Stimulated activated CD4-positive, alpha-beta T cell treated with anti-CD3 and anti-CD28 coated beads, Interleukin-15, amount 100 ng/mL, for 1 hour (primary cell): ENCODE data around the gene SIX3.

Experiments used
- DNase-seq, 2 donors: peaks; one replicate each; pipeline ENCODE4 v3.0.0-alpha.2; 2020; ENCODE audit warnings: low read depth in 1 of 2, low spot score in 1 of 2

The SIX3 gene

GRCh38 chr2:44930274-44931197 lies 11.0 kb upstream of the SIX3 start:
- DNase-seq = no peak

DNA sequence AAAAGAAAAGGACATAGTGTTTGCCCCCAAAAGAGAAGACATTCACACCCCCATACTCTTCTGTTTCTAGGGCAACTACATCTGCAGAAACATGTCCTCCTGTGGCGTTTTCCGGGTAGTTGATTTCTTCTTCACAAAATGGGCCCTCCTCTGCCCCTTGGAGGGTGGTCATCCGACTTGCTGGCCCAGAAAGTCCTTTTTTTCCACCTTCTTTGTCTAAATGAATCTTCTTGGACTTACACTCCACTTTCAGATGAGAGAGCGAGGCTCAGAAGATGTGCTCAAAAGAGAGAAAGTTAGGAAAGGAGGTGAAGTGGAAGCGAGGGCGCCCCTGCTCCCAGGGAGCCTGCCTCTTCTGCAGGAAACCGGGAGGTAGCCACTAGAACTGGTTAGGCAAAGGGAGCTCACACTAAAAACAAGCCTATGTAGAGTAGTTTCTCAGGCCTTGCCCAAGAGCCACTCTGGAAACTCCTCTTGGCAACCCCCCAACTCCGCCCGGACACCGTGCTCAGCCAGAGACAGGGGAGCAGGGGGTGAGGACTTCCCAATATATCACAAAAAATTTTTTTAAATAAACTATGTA lies 10.2 kb upstream of the SIX3 start:
- DNase-seq = no peak

- no peak for DNase-seq
These were observed 9.4 kb upstream of the SIX3 start for GRCh38 chr2:44932079-44932478.

DNA sequence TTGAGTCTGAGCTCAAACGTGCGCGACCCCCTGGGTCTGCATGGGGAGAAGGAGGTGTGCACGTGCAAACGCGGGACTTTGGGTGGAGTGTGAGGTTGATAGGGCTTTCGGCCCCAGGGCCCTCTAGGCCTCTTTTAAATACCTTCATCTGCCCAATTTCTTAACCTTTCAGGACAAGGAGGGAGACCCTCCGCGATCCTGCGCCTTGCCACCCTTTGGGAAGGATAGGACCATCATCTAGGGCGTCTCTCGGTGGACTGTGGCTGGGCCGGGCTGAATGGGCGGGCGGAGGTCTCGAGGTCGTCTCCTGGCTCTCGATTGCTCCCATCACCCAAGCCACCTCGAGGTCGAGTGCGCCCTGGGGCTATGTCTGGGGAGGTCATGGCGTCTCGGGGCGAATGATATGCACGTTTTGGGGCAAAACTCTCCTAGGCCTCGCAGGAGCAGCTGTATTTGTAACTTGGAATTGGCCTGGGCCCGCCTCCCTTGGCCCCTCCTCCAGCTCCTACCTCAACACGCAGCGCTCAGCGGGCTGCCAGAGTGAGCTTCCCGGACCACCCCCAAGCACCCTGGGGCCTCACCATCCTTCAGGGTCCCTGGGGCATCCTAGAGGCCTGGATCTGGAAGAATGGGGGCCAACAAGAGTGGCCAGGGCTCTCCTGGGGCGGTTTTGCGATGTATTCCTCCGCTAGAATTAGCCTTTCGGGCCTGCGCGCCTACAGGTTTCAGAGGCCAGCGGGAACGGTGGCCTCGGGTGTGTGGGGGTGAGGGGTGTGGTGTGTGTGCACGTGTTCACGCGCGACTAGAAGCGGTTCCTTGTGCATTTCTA lies 8.7 kb upstream of the SIX3 start:
- no peak for DNase-seq

DNA sequence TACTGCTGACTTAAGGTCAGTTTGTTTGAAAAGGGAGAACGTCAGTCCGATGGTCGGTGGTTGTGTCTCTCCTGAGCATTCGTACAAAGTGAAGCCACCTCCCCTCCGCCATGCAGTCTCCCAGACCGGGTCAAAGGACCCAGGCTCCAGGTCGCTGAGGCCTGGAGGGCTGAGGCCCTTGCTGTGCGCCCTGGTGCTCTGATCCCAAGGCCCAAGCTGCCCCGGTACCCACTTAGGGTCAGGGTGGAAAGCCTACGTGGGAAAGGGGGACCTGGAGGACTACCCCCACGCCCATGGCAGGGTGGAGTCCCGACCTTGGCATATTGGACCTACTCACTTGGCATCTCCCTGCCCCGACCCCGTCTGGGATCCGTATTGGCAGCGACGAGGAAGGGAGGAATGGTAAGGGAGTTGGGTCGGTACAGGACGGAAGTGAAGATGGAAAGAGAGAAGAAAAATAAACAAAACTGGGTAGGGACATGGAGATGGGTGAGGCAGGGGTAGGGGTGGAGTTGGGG lies 8.0 kb upstream of the SIX3 start:
- no peak for DNase-seq

DNA sequence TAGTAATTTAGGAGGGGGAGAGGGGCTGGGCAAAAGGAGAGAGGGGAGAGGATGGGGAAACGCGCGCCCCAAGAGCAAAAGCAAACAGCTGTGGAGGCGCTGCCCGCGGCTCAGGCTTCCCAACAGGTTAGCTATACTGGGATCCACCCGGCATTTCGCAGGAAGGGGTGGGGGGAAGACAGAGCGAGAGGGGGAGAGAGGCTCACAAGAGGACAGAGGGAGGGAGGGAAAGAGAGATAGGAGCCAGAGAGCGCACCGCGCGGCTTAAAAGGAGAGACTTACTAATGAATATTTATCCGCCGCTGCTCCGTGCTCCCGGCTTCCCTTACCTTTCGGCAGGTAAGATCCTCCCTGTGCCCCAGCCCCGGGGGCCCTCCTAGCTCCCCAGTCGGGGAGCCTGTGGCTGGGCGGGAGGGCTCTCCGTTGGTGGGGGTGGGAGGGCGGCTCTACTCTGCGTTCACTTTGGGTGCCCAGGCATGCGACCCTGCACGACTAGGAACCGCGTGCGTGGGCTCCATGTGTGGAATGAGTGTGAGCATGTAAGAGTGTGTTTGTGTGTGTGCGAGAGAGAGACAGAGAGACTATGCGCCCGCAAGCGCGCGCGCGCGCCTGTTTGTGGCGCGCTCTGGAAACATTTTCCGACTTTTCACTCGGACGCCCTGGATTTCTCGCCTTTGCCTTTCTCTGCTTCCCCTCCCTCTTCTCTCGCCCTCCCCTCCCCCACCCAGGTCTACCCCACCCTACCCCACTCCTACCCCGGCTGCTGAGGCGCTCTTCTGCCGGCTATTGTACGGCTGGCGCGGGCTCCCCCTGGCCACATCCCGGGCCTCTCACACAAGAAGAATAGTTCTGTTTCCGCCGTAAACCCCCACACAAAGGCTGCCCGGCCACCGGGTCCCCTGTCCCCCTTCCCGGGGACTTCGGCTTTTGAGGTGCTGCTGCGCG lies 7.2 kb upstream of the SIX3 start:
- no peak for DNase-seq

GRCh38 chr2:44934983-44935728 lies 6.3 kb upstream of the SIX3 start:
- no peak for DNase-seq

GRCh38 chr2:44935729-44936098 lies 5.8 kb upstream of the SIX3 start:
- DNase-seq = no peak

DNA sequence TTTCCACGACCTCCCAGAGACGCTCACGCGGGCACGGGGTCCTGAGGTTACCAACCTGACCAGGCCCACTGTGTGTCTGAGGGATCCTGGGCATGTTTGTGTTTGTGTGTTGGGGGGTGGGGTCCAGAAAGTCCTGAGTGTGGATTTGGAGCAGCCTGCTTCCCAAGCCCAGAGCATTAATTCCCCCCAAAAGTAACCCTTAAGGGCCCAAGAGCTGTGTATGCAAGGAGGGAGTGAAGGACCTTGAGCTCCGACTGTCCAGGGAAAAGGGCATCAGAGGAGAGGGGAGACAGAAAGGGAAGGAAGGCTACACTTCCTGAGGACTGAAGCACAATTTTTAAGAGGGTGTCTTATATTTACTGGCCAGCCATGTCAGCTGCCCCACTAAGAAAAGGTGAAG lies 5.2 kb upstream of the SIX3 start:
- no peak for DNase-seq

GRCh38 chr2:44936715-44937687 lies 4.5 kb upstream of the SIX3 start:
- no peak for DNase-seq

GRCh38 chr2:44937688-44938240 lies 3.7 kb upstream of the SIX3 start:
- DNase-seq = no peak

GRCh38 chr2:44938287-44939105 lies 3.0 kb upstream of the SIX3 start:
- DNase-seq = no peak

- DNase-seq = no peak
These were observed 2.1 kb upstream of the SIX3 start for GRCh38 chr2:44939106-44940048.

DNA sequence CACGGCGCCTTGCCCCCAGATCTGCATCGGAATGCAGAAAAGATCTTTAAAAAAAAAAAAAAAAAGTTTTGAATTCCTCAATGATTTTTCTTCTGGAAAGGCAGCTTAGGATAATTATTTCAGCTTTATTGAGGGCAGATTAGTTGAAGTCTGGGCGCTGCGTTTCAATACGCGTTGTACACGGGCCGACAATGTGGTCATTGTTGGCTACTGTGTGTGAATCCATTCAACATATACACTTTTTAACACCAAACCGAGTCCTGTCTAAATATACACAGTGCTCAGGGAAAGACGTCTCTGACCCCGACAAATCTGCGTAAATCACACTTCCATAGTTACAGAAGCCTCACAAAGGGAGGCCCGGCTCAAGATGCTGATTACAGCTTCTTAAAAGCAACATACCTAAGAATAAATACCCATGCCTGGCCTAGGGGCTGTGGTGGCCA lies 1.4 kb upstream of the SIX3 start:
- no peak for DNase-seq

DNA sequence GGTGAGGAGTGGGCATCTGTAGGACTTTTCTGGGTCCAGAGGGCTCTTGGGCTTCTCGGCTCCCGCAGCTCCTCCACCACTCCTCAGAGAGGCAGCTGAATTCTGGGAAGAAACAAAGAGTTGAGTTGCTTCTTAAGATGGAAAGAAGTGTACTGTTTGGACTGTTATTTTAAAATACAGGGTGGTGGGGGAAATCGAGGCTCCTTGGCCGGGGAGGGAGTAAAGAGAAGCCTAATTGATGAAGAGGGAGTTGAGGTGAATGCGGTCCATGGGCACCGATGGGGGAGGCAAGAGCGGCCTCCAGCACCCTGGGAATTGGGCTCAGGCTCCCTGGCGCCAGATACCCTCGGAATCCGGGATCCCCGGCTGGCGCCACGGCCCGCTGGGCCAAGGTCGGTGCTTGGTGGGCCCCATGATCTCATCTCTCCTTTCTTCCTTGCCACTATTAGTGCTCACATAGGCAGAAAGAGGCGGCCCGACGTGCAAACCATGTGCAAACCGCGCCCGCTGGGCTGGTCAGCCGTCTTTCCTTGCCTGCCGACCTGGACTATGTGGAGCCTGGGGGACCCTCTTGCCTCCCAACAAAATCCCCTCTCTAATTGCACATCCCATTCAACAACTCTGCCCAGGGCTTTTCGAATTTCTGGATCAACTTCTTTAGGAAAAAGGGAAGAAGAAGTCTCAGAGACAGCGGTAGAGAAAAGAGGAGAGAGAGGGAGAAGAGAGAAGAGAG lies 604 bp upstream of the SIX3 start:
- no peak for DNase-seq
